ENCODE data around the gene AGO1.

Gene AGO1

GRCh38 chr1:35882945-35883634 is at the start of gene AGO1:
Gene AGO1 (plus strand): TSS chr1:35883209. CDS start chr1:35883422, 213 bp downstream.
- Histone ChIP-seq H3K9me3 (ENCODE audit: control insufficient read depth in 2 of 2, low read length in 2 of 2) (no peaks in the 10 kb centered on the region), H3K27ac (ENCODE audit: low read length) (peak within 1 kb of the TSS; percentile 66), H3K36me3 (ENCODE audit: control insufficient read depth in 2 of 2, insufficient read depth in 2 of 2, low read length in 2 of 2) (no peaks in the 10 kb centered on the region), H3K27me3 (ENCODE audit: control insufficient read depth in 1 of 2, insufficient read depth in 2 of 2, low read length in 2 of 2) (no peaks in the 10 kb centered on the region), H3K9ac (ENCODE audit: low read length in 2 of 2) (peak within 1 kb of the TSS; percentile 89 to 93), H3K4me3 (ENCODE audit: low read length in 2 of 2) (peak within 1 kb of the TSS; percentile 100), H3K4me1 (ENCODE audit: control insufficient read depth, insufficient read depth, low read length) (peaks cover 15% of the 10 kb centered on the region)

GRCh38 chr1:35833395-35833794 is 49.6 kb upstream of the AGO1 start:
- no peaks in the 10 kb centered on the region for H3K4me1 ChIP-seq (ENCODE audit: control insufficient read depth, insufficient read depth, low read length)
- no peak overlapping the region for H3K4me3 ChIP-seq (ENCODE audit: low read length in 2 of 2)
- H3K9ac ChIP-seq (ENCODE audit: low read length in 2 of 2) = no peak overlapping the region
- H3K9me3 ChIP-seq (ENCODE audit: control insufficient read depth in 2 of 2, low read length in 2 of 2) = no peaks in the 10 kb centered on the region
- H3K27me3 ChIP-seq (ENCODE audit: control insufficient read depth in 1 of 2, insufficient read depth in 2 of 2, low read length in 2 of 2) = no peaks in the 10 kb centered on the region
- H3K27ac ChIP-seq (ENCODE audit: low read length) = no peak overlapping the region
- H3K36me3 ChIP-seq (ENCODE audit: control insufficient read depth in 2 of 2, insufficient read depth in 2 of 2, low read length in 2 of 2) = peaks cover 34 to 45% of the 10 kb centered on the region in 2 donors

GRCh38 chr1:35834218-35834617 is 48.8 kb upstream of the AGO1 start:
- Histone ChIP-seq H3K4me1 (ENCODE audit: control insufficient read depth, insufficient read depth, low read length) (no peaks in the 10 kb centered on the region), H3K9ac (ENCODE audit: low read length in 2 of 2) (no peak overlapping the region), H3K36me3 (ENCODE audit: control insufficient read depth in 2 of 2, insufficient read depth in 2 of 2, low read length in 2 of 2) (peaks cover 33 to 50% of the 10 kb centered on the region in 2 donors), H3K27ac (ENCODE audit: low read length) (no peak overlapping the region), H3K4me3 (ENCODE audit: low read length in 2 of 2) (no peak overlapping the region), H3K9me3 (ENCODE audit: control insufficient read depth in 2 of 2, low read length in 2 of 2) (no peaks in the 10 kb centered on the region), H3K27me3 (ENCODE audit: control insufficient read depth in 1 of 2, insufficient read depth in 2 of 2, low read length in 2 of 2) (no peaks in the 10 kb centered on the region)

GRCh38 chr1:35835398-35835797 is 47.6 kb upstream of the AGO1 start:
- peaks cover 33 to 55% of the 10 kb centered on the region in 2 donors for H3K36me3 ChIP-seq (ENCODE audit: control insufficient read depth in 2 of 2, insufficient read depth in 2 of 2, low read length in 2 of 2)
- no peaks in the 10 kb centered on the region for H3K9me3 ChIP-seq (ENCODE audit: control insufficient read depth in 2 of 2, low read length in 2 of 2)
- no peak overlapping the region for H3K27ac ChIP-seq (ENCODE audit: low read length)

GRCh38 chr1:35836734-35837133 is 46.3 kb upstream of the AGO1 start:
- Histone ChIP-seq H3K4me3 (ENCODE audit: low read length in 2 of 2) (no peak overlapping the region), H3K9ac (ENCODE audit: low read length in 2 of 2) (no peak overlapping the region), H3K9me3 (ENCODE audit: control insufficient read depth in 2 of 2, low read length in 2 of 2) (no peaks in the 10 kb centered on the region), H3K27me3 (ENCODE audit: control insufficient read depth in 1 of 2, insufficient read depth in 2 of 2, low read length in 2 of 2) (no peaks in the 10 kb centered on the region), H3K27ac (ENCODE audit: low read length) (no peak overlapping the region), H3K36me3 (ENCODE audit: control insufficient read depth in 2 of 2, insufficient read depth in 2 of 2, low read length in 2 of 2) (peaks cover 41 to 59% of the 10 kb centered on the region in 2 donors), H3K4me1 (ENCODE audit: control insufficient read depth, insufficient read depth, low read length) (no peaks in the 10 kb centered on the region)

More at GRCh38 chr1:35835398-35835797, 47.6 kb upstream of the AGO1 start:
- H3K9ac ChIP-seq (ENCODE audit: low read length in 2 of 2) = no peak overlapping the region
- H3K4me1 ChIP-seq (ENCODE audit: control insufficient read depth, insufficient read depth, low read length) = no peaks in the 10 kb centered on the region
- H3K27me3 ChIP-seq (ENCODE audit: control insufficient read depth in 1 of 2, insufficient read depth in 2 of 2, low read length in 2 of 2) = no peaks in the 10 kb centered on the region
- no peak overlapping the region for H3K4me3 ChIP-seq (ENCODE audit: low read length in 2 of 2)

GRCh38 chr1:35838693-35839245 is 44.2 kb upstream of the AGO1 start:
- Histone ChIP-seq H3K27me3 (ENCODE audit: control insufficient read depth in 1 of 2, insufficient read depth in 2 of 2, low read length in 2 of 2) (no peaks in the 10 kb centered on the region), H3K27ac (ENCODE audit: low read length) (no peak overlapping the region), H3K9ac (ENCODE audit: low read length in 2 of 2) (no peak overlapping the region), H3K9me3 (ENCODE audit: control insufficient read depth in 2 of 2, low read length in 2 of 2) (no peaks in the 10 kb centered on the region), H3K4me3 (ENCODE audit: low read length in 2 of 2) (no peak overlapping the region), H3K4me1 (ENCODE audit: control insufficient read depth, insufficient read depth, low read length) (no peaks in the 10 kb centered on the region), H3K36me3 (ENCODE audit: control insufficient read depth in 2 of 2, insufficient read depth in 2 of 2, low read length in 2 of 2) (peaks cover 38 to 54% of the 10 kb centered on the region in 2 donors)

- H3K27ac ChIP-seq (ENCODE audit: low read length) = no peak overlapping the region
- peaks cover 4% of the 10 kb centered on the region for H3K4me1 ChIP-seq (ENCODE audit: control insufficient read depth, insufficient read depth, low read length)
- H3K9ac ChIP-seq (ENCODE audit: low read length in 2 of 2) = no peak overlapping the region
- no peaks in the 10 kb centered on the region for H3K9me3 ChIP-seq (ENCODE audit: control insufficient read depth in 2 of 2, low read length in 2 of 2)
- H3K4me3 ChIP-seq (ENCODE audit: low read length in 2 of 2) = no peak overlapping the region
- peaks cover 17 to 22% of the 10 kb centered on the region in 2 donors for H3K36me3 ChIP-seq (ENCODE audit: control insufficient read depth in 2 of 2, insufficient read depth in 2 of 2, low read length in 2 of 2)
- H3K27me3 ChIP-seq (ENCODE audit: control insufficient read depth in 1 of 2, insufficient read depth in 2 of 2, low read length in 2 of 2) = no peaks in the 10 kb centered on the region
Measured at GRCh38 chr1:35844826-35845225, 38.2 kb upstream of the AGO1 start.

- Histone ChIP-seq H3K4me3 (ENCODE audit: low read length in 2 of 2) (no peak overlapping the region), H3K27ac (ENCODE audit: low read length) (no peak overlapping the region), H3K9me3 (ENCODE audit: control insufficient read depth in 2 of 2, low read length in 2 of 2) (no peaks in the 10 kb centered on the region), H3K9ac (ENCODE audit: low read length in 2 of 2) (no peak overlapping the region), H3K27me3 (ENCODE audit: control insufficient read depth in 1 of 2, insufficient read depth in 2 of 2, low read length in 2 of 2) (no peaks in the 10 kb centered on the region), H3K4me1 (ENCODE audit: control insufficient read depth, insufficient read depth, low read length) (peaks cover 11% of the 10 kb centered on the region), H3K36me3 (ENCODE audit: control insufficient read depth in 2 of 2, insufficient read depth in 2 of 2, low read length in 2 of 2) (peaks cover 18 to 21% of the 10 kb centered on the region in 2 donors)
Measured at GRCh38 chr1:35845766-35846165, 37.2 kb upstream of the AGO1 start.

GRCh38 chr1:35847935-35848565 is 35.0 kb upstream of the AGO1 start:
- Histone ChIP-seq H3K4me3 (ENCODE audit: low read length in 2 of 2) (no peak overlapping the region), H3K27me3 (ENCODE audit: control insufficient read depth in 1 of 2, insufficient read depth in 2 of 2, low read length in 2 of 2) (no peaks in the 10 kb centered on the region), H3K36me3 (ENCODE audit: control insufficient read depth in 2 of 2, insufficient read depth in 2 of 2, low read length in 2 of 2) (peaks cover 2 to 6% of the 10 kb centered on the region in 2 donors), H3K27ac (ENCODE audit: low read length) (no peak overlapping the region), H3K4me1 (ENCODE audit: control insufficient read depth, insufficient read depth, low read length) (peaks cover 22% of the 10 kb centered on the region), H3K9me3 (ENCODE audit: control insufficient read depth in 2 of 2, low read length in 2 of 2) (no peaks in the 10 kb centered on the region), H3K9ac (ENCODE audit: low read length in 2 of 2) (no peak overlapping the region)

GRCh38 chr1:35850051-35850450 is 33.0 kb upstream of the AGO1 start:
- H3K4me1 ChIP-seq (ENCODE audit: control insufficient read depth, insufficient read depth, low read length) = peaks cover 22% of the 10 kb centered on the region
- H3K4me3 ChIP-seq (ENCODE audit: low read length in 2 of 2) = no peak overlapping the region
- no peaks in the 10 kb centered on the region for H3K27me3 ChIP-seq (ENCODE audit: control insufficient read depth in 1 of 2, insufficient read depth in 2 of 2, low read length in 2 of 2)
- H3K27ac ChIP-seq (ENCODE audit: low read length) = peak overlapping the region; percentile 32
- peaks cover 15 to 16% of the 10 kb centered on the region in 2 donors for H3K36me3 ChIP-seq (ENCODE audit: control insufficient read depth in 2 of 2, insufficient read depth in 2 of 2, low read length in 2 of 2)
- H3K9me3 ChIP-seq (ENCODE audit: control insufficient read depth in 2 of 2, low read length in 2 of 2) = no peaks in the 10 kb centered on the region
- no peak overlapping the region for H3K9ac ChIP-seq (ENCODE audit: low read length in 2 of 2)

- peak overlapping the region; percentile 53 for H3K27ac ChIP-seq (ENCODE audit: low read length)
- no peak overlapping the region for H3K9ac ChIP-seq (ENCODE audit: low read length in 2 of 2)
- peak overlapping the region in 1 of 2 donors; percentile 26 for H3K4me3 ChIP-seq (ENCODE audit: low read length in 2 of 2)
- H3K27me3 ChIP-seq (ENCODE audit: control insufficient read depth in 1 of 2, insufficient read depth in 2 of 2, low read length in 2 of 2) = no peaks in the 10 kb centered on the region
- H3K9me3 ChIP-seq (ENCODE audit: control insufficient read depth in 2 of 2, low read length in 2 of 2) = no peaks in the 10 kb centered on the region
- peaks cover 19% of the 10 kb centered on the region in 2 donors for H3K36me3 ChIP-seq (ENCODE audit: control insufficient read depth in 2 of 2, insufficient read depth in 2 of 2, low read length in 2 of 2)
- H3K4me1 ChIP-seq (ENCODE audit: control insufficient read depth, insufficient read depth, low read length) = peaks cover 20% of the 10 kb centered on the region
Measured at GRCh38 chr1:35850716-35851115, 32.3 kb upstream of the AGO1 start.

All from stomach smooth muscle (tissue), 2 donors.